ENCODE results near the gene GOLGA6L7.
A peak's percentile ranks its signal among the peaks of the same experiment; 100 is the strongest.
"Not testable (repeated sequence)": the region's sequence is repeated elsewhere in the genome, so short reads cannot be mapped to it uniquely, and the experiment has no call there.

Gene GOLGA6L7

GRCh38 chr15:28848521-28848920 is at the start of gene GOLGA6L7:
TSS of gene GOLGA6L7 (minus strand) at chr15:28848644. CDS start at chr15:28848549, 95 bp downstream.
- DNase-seq: not testable (repeated sequence)

GRCh38 chr15:28897861-28898585 is 49.6 kb upstream of the GOLGA6L7 start:
- DNase-seq: no peak

GRCh38 chr15:28896951-28897350 is 48.5 kb upstream of the GOLGA6L7 start:
- DNase-seq: no peak

- no peak for DNase-seq
These were observed 47.1 kb upstream of the GOLGA6L7 start for GRCh38 chr15:28895566-28895965.

- no peak for DNase-seq
These were observed 46.7 kb upstream of the GOLGA6L7 start for GRCh38 chr15:28895146-28895545.

GRCh38 chr15:28894631-28895030 is 46.2 kb upstream of the GOLGA6L7 start:
- DNase-seq: no peak

GRCh38 chr15:28892789-28893610 is 44.6 kb upstream of the GOLGA6L7 start:
- DNase-seq: no peak

GRCh38 chr15:28891588-28891987 is 43.1 kb upstream of the GOLGA6L7 start:
- DNase-seq: no peak

- peak; percentile 43 for DNase-seq
These were observed 42.5 kb upstream of the GOLGA6L7 start for GRCh38 chr15:28890711-28891495.

GRCh38 chr15:28890291-28890690 is 41.8 kb upstream of the GOLGA6L7 start:
- DNase-seq: not testable (repeated sequence)

GRCh38 chr15:28889871-28890270 is 41.4 kb upstream of the GOLGA6L7 start:
- DNase-seq: not testable (repeated sequence)

- DNase-seq: no peak
These were observed 40.9 kb upstream of the GOLGA6L7 start for GRCh38 chr15:28889346-28889745.

GRCh38 chr15:28888900-28889299 is 40.5 kb upstream of the GOLGA6L7 start:
- DNase-seq: no peak

GRCh38 chr15:28888302-28888894 is 40.0 kb upstream of the GOLGA6L7 start:
- DNase-seq: no peak

GRCh38 chr15:28887339-28888174 is 39.1 kb upstream of the GOLGA6L7 start:
- DNase-seq: no peak

GRCh38 chr15:28886431-28887338 is 38.2 kb upstream of the GOLGA6L7 start:
- DNase-seq: peak; percentile 40

GRCh38 chr15:28885630-28886430 is 37.4 kb upstream of the GOLGA6L7 start, which contains the start of gene APBA2:
TSS of gene APBA2 (plus strand) at chr15:28885974. CDS start at chr15:29053885, 167,911 bp downstream.
- DNase-seq: peak; percentile 70

GRCh38 chr15:28885128-28885629 is 36.7 kb upstream of the GOLGA6L7 start:
- DNase-seq: no peak

GRCh38 chr15:28884151-28884940 is 35.9 kb upstream of the GOLGA6L7 start:
- no peak for DNase-seq

Data from CD4-positive, alpha-beta T cell treated with Interleukin-6 for 4 hours (primary cell).